Spleen (tissue), 11 donors: ENCODE data around the gene GCSAM. TPM values are rescaled to one million over a fixed set of nuclear protein-coding genes. Genes with fewer than 3 reads are reported as not detected.
A peak's percentile ranks its signal among the peaks of the same experiment; 100 is the strongest.

Experiments
- DNase-seq: peaks from one replicate; pipeline ENCODE4 v3.0.0-alpha.2; 2020
- H3K27ac ChIP-seq, 8 donors: fragments of 200-600 bp; sonication (generic) in 7 of 8; 1 replicate in 4 of 8; 2 replicates in 4 of 8; pipeline versions ENCODE4 v1.5.0 to v1.8.0; 2016 to 2021; ENCODE audit warnings: inconsistent platforms in 4 of 8, mild to moderate bottlenecking in 4 of 8, moderate library complexity in 1 of 8
- H3K27me3 ChIP-seq, 7 donors: fragments of 200-600 bp; sonication (generic) in 6 of 7; replicated peaks in 1 of 7; 1 replicate in 4 of 7; 2 replicates in 3 of 7; pipeline versions ENCODE4 v1.5.0 to v1.8.0; 2016 to 2021; ENCODE audit warnings: inconsistent platforms in 3 of 7, mild to moderate bottlenecking in 1 of 7
- H3K36me3 ChIP-seq, 6 donors: fragments of 200-600 bp; sonication (generic) in 5 of 6; 1 replicate in 4 of 6; 2 replicates in 2 of 6; pipeline versions ENCODE4 v1.5.0 to v1.8.0; 2016 to 2021; ENCODE audit warnings: inconsistent platforms in 2 of 6
- H3K4me1 ChIP-seq, 6 donors: fragments of 200-600 bp; sonication (generic) in 5 of 6; 1 replicate in 3 of 6; 2 replicates in 3 of 6; pipeline versions ENCODE4 v1.5.0 to v1.8.0; 2016 to 2021; ENCODE audit warnings: inconsistent platforms in 3 of 6
- H3K4me3 ChIP-seq, 8 donors: fragments of 200-600 bp; sonication (generic) in 7 of 8; 1 replicate in 4 of 8; 2 replicates in 4 of 8; pipeline versions ENCODE4 v1.5.0 to v1.8.0; 2016 to 2021; ENCODE audit warnings: inconsistent platforms in 4 of 8, mild to moderate bottlenecking in 4 of 8, moderate library complexity in 2 of 8
- H3K9me3 ChIP-seq, 8 donors: fragments of 200-600 bp; sonication (generic) in 7 of 8; 1 replicate in 4 of 8; 2 replicates in 4 of 8; pipeline versions ENCODE4 v1.5.0 to v1.8.0; 2016 to 2021; ENCODE audit warnings: inconsistent platforms in 4 of 8
- CTCF ChIP-seq, 11 experiments: fragments of 200-600 bp in 7 of 11; fragments of 450-650 bp in 4 of 11; sonication (generic) in 4 of 11; IDR thresholded peaks in 8 of 11; conservative IDR thresholded peaks in 3 of 11; 1 replicate in 7 of 11; 2 replicates in 4 of 11; pipeline versions ENCODE4 v1.4.0 to v1.8.0; 2016 to 2021; ENCODE audit warnings: antibody characterized with exemption in 11 of 11, inconsistent platforms in 4 of 11, mild to moderate bottlenecking in 1 of 11
- POLR2A ChIP-seq, 3 donors: fragments of 450-650 bp; IDR thresholded peaks; one replicate each; pipeline ENCODE4 v1.5.1; 2017; ENCODE audit warnings: antibody characterized with exemption in 3 of 3, mild to moderate bottlenecking in 1 of 3
- POLR2AphosphoS5 ChIP-seq, 3 donors: sonication (generic); formaldehyde crosslinking; IDR thresholded peaks; one replicate each; pipeline ENCODE4 v1.5.1; 2017; ENCODE audit warnings: antibody characterized with exemption in 3 of 3
- WGBS, 5 donors: extraction: QIAGEN DNeasy Blood & Tissue Kit in 3 of 5; methylation state at CpG; one replicate each; pipeline versions ENCODE4 v1.1.5 to v1.1.7; 2013 to 2018; 5-methylcytosine and 5-hydroxymethylcytosine counted together
- intact Hi-C: fragments of 100-400 bp; cut with DNase I; formaldehyde crosslinking; loops from one replicate; pipeline ENCODE4 v1.15.0; 2023; ENCODE audit warnings: low total_unique reads
- polyA plus RNA-seq, 3 donors: library from polyadenylated mRNA; stranded (reverse); fragments of 200-250 nt; gene quantifications; one replicate each; pipeline ENCODE4 v1.2.1, GENCODE V29; 2013
- total RNA-seq, 7 donors: library from RNA; depleted of rRNA in 3 of 7; stranded (reverse); fragments of >200 nt in 3 of 7; fragmentation: NEBNext Ultra II Directional in 4 of 7; extraction: Animal tissue kit (Norgen Biotek cat#: 25700) in 4 of 7; gene quantifications; one replicate each; pipeline versions ENCODE4 v1.1.0 to v1.2.1, GENCODE V29; 2016 to 2021
- donor health status: healthy with polysubstance abuse.
- donor health status: DM: no; HTN: no; CAD: no; lungs with moderate emphysema.
- donor health status: DM: no; HTN: no; CAD: no.
- donor health status: Bipolar disorder and iron deficiency.
- donor health status: healthy.
- donor health status: DM: no; HTN: no; CAD: no.
- donor health status: DM: yes; HTN: yes; CAD: no.

GCSAM gene
- total and polyA plus RNA-seq, 10 donors: 2.7 to 20.9 (median 8.9) TPM

- WGBS, 5 donors: 78 to 89% (median 85%) methylated on average over 5 of the region's 5 CpGs
- intact Hi-C loops: no loop called here
- H3K4me1 ChIP-seq: peaks cover 0 to 96% (median 35%) of the 10 kb centered on the region in 6 donors
Measured at GRCh38 chr3:112133626-112134334, 732 bp upstream of the GCSAM start.

GRCh38 chr3:112132554-112132953 lies 494 bp downstream of the GCSAM start:
- 50 to 92% (median 71%) methylated on average over 1 of the region's 1 CpG for WGBS, 5 donors
- peak overlapping the region; percentile 38 to 79 (median 71) for H3K27ac ChIP-seq
- intact Hi-C loops: no loop called here
- no peak for DNase-seq
- H3K9me3 ChIP-seq: no peaks in the 10 kb centered on the region
- H3K27me3 ChIP-seq: no peaks in the 10 kb centered on the region
- H3K36me3 ChIP-seq: no peaks in the 10 kb centered on the region
- no peak for TF ChIP-seq POLR2A (IDR thresholded peaks at IDR 0.05)
- TF ChIP-seq POLR2AphosphoS5 (IDR thresholded peaks at IDR 0.05): no peak
- TF ChIP-seq CTCF (IDR thresholded peaks at IDR 0.05 in 8 of 11, conservative IDR thresholded peaks at IDR 0.05 in 3 of 11): no peak
- peaks cover 10 to 100% (median 42%) of the 10 kb centered on the region in 6 donors for H3K4me1 ChIP-seq
- H3K4me3 ChIP-seq: peak overlapping the region in 7 of 8 donors; percentile 10 to 65 (median 29)

More at GRCh38 chr3:112133626-112134334, 732 bp upstream of the GCSAM start:
- TF ChIP-seq POLR2AphosphoS5 (IDR thresholded peaks at IDR 0.05) (no peak), POLR2A (IDR thresholded peaks at IDR 0.05) (no peak), CTCF (IDR thresholded peaks at IDR 0.05 in 8 of 11, conservative IDR thresholded peaks at IDR 0.05 in 3 of 11) (no peak)
- Histone ChIP-seq H3K9me3 (no peaks in the 10 kb centered on the region), H3K36me3 (no peaks in the 10 kb centered on the region), H3K27me3 (no peaks in the 10 kb centered on the region), H3K27ac (peak overlapping the region; percentile 38 to 79 (median 71)), H3K4me3 (peak overlapping the region in 1 of 8 donors; percentile 65)
- no peak for DNase-seq

GRCh38 chr3:112132088-112132487 lies 960 bp downstream of the GCSAM start:
- H3K27me3 ChIP-seq: no peaks in the 10 kb centered on the region
- H3K27ac ChIP-seq: peak overlapping the region in 7 of 8 donors; percentile 21 to 79 (median 71)
- peak overlapping the region in 5 of 8 donors; percentile 15 to 65 (median 30) for H3K4me3 ChIP-seq
- no peaks in the 10 kb centered on the region for H3K36me3 ChIP-seq
- no peak for DNase-seq
- no peaks in the 10 kb centered on the region for H3K9me3 ChIP-seq
- TF ChIP-seq POLR2AphosphoS5 (IDR thresholded peaks at IDR 0.05) (no peak), CTCF (IDR thresholded peaks at IDR 0.05 in 8 of 11, conservative IDR thresholded peaks at IDR 0.05 in 3 of 11) (no peak), POLR2A (IDR thresholded peaks at IDR 0.05) (no peak)
- 70 to 83% (median 79%) methylated on average over 3 of the region's 3 CpGs for WGBS, 5 donors
- intact Hi-C loops: no loop called here
- peaks cover 10 to 100% (median 42%) of the 10 kb centered on the region in 6 donors for H3K4me1 ChIP-seq

- Histone ChIP-seq H3K27me3 (no peaks in the 10 kb centered on the region), H3K4me3 (peak overlapping the region in 1 of 8 donors; percentile 65), H3K36me3 (no peaks in the 10 kb centered on the region), H3K9me3 (no peaks in the 10 kb centered on the region), H3K4me1 (peaks cover 15 to 100% (median 49%) of the 10 kb centered on the region in 6 donors), H3K27ac (peak overlapping the region in 4 of 8 donors; percentile 1 to 79 (median 70))
- WGBS, 5 donors: 80 to 89% (median 82%) methylated on average over 3 of the region's 3 CpGs
- intact Hi-C loops: no loop called here
- TF ChIP-seq CTCF (IDR thresholded peaks at IDR 0.05 in 8 of 11, conservative IDR thresholded peaks at IDR 0.05 in 3 of 11) (no peak), POLR2A (IDR thresholded peaks at IDR 0.05) (no peak)
- no peak for DNase-seq
Measured at GRCh38 chr3:112131111-112131510, 1.9 kb downstream of the GCSAM start.
